GM12878 (cell line): ENCODE measurements around the gene PERM1. TPM values are rescaled to one million over a fixed set of nuclear protein-coding genes. Genes with fewer than 3 reads are reported as not detected.

Experiments used
- BRCA1 ChIP-seq: IDR thresholded peaks from 2 replicates; pipeline ENCODE4 v1.6.1; 2011; ENCODE audit warnings: low read depth, low read length, improper control_type of control experiment
- CBX3 ChIP-seq: fragments of 200-600 bp; sonication (generic); IDR thresholded peaks from 2 replicates; pipeline ENCODE4 v1.6.1; 2016; ENCODE audit warnings: low read depth, borderline replicate concordance
- GABPA ChIP-seq: IDR thresholded peaks from 2 replicates; pipeline ENCODE4 v1.6.1; 2014; ENCODE audit warnings: antibody characterized with exemption, low read depth, mild to moderate bottlenecking, inconsistent platforms
- MAX ChIP-seq: IDR thresholded peaks from 2 replicates; pipeline ENCODE4 v1.6.1; 2012; ENCODE audit warnings: low read depth, low read length, improper control_type of control experiment
- NR2F1 ChIP-seq: fragments of 450-650 bp; conservative IDR thresholded peaks from 2 replicates; pipeline ENCODE4 v1.6.1; 2017; ENCODE audit warnings: mild to moderate bottlenecking
- NRF1 ChIP-seq: conservative IDR thresholded peaks from 2 replicates; pipeline ENCODE4 v1.6.1; 2011; ENCODE audit warnings: mild to moderate bottlenecking, low read depth, low read length, improper control_type of control experiment
- PAX8 ChIP-seq: fragments of 450-650 bp; IDR thresholded peaks from 2 replicates; pipeline ENCODE4 v1.6.1; 2017; ENCODE audit warnings: mild to moderate bottlenecking, moderate library complexity
- PBX3 ChIP-seq: IDR thresholded peaks from 2 replicates; pipeline ENCODE4 v1.6.1; 2011; ENCODE audit warnings: mild to moderate bottlenecking, low read depth, low read length, moderate library complexity; ENCODE audit not compliant: insufficient replicate concordance
- POLR2AphosphoS5 ChIP-seq: IDR thresholded peaks from 2 replicates; pipeline ENCODE4 v1.6.1; 2011; ENCODE audit warnings: mild to moderate bottlenecking, low read length, inconsistent platforms
- PRDM15 ChIP-seq: fragments of 450-650 bp; formaldehyde crosslinking; IDR thresholded peaks from 2 replicates; pipeline ENCODE4 v1.4.0; 2020; ENCODE audit warnings: mild to moderate bottlenecking, moderate library complexity
- SKIL ChIP-seq: fragments of 450-650 bp; IDR thresholded peaks from 2 replicates; pipeline ENCODE4 v1.6.1; 2017; ENCODE audit warnings: mild to moderate bottlenecking, low read depth, inconsistent platforms; ENCODE audit not compliant: poor library complexity, severe bottlenecking
- SREBF1 ChIP-seq: IDR thresholded peaks from 2 replicates; pipeline ENCODE4 v1.6.1; 2012; ENCODE audit warnings: mild to moderate bottlenecking, low read length
- TARDBP ChIP-seq: IDR thresholded peaks from 2 replicates; pipeline ENCODE4 v1.6.1; 2016; ENCODE audit warnings: borderline replicate concordance
- WRNIP1 ChIP-seq: IDR thresholded peaks from 2 replicates; pipeline ENCODE4 v1.6.1; 2011; ENCODE audit warnings: low read depth, low read length, improper control_type of control experiment, borderline replicate concordance
- ZNF24 ChIP-seq: fragments of 450-650 bp; IDR thresholded peaks from 2 replicates; pipeline ENCODE4 v1.6.1; 2017; ENCODE audit warnings: antibody characterized with exemption, mild to moderate bottlenecking
- ZNF384 ChIP-seq: IDR thresholded peaks from 2 replicates; pipeline ENCODE4 v1.6.1; 2012; ENCODE audit warnings: low read depth, mild to moderate bottlenecking, low read length, improper control_type of control experiment, borderline replicate concordance
- ZNF592 ChIP-seq: fragments of 450-650 bp; IDR thresholded peaks from 2 replicates; pipeline ENCODE4 v1.6.1; 2017; ENCODE audit warnings: mild to moderate bottlenecking, moderate library complexity
- ZNF622 ChIP-seq: fragments of 450-650 bp; IDR thresholded peaks from 2 replicates; pipeline ENCODE4 v1.6.1; 2017; ENCODE audit warnings: mild to moderate bottlenecking, inconsistent platforms
- ZSCAN29 ChIP-seq: fragments of 450-650 bp; IDR thresholded peaks from 2 replicates; pipeline ENCODE4 v1.6.1; 2017; ENCODE audit warnings: mild to moderate bottlenecking, moderate library complexity
- polyA plus RNA-seq, 11 experiments: library from polyadenylated mRNA; depleted of rRNA in 4 of 11; unstranded in 6 of 11; stranded (reverse) in 5 of 11; fragments of >200 nt; fragmentation: Nextera tagmentation in 4 of 11; fragmentation: Illumina TruSeq in 1 of 11; extraction: Ambion mirVana in 4 of 11; extraction: Trizol in 1 of 11; gene quantifications; 1 replicate in 1 of 11; 2 replicates in 10 of 11; pipeline versions ENCODE4 v1.2.1 to v1.2.3, GENCODE V29; 2011 to 2016; ENCODE audit warnings: inconsistent platforms in 2 of 11, missing spikeins in 2 of 11, low read depth in 1 of 11
- total RNA-seq, 4 experiments: library from RNA; depleted of rRNA in 3 of 4; stranded (reverse); fragments of >200 nt in 3 of 4; fragmentation: Illumina TruSeq in 1 of 4; extraction: Trizol in 1 of 4; gene quantifications; 2 replicates each; pipeline versions ENCODE4 v1.2.1 to v1.2.3, GENCODE V29; 2013 to 2021

PERM1 gene
- total and polyA plus RNA-seq, 10 of the 15 experiments (the other 5 are each of a cell fraction or from before 2014, with no cell fraction given) = not detected

GRCh38 chr1:1013105-1013921 lies 31.4 kb upstream of the PERM1 start, which contains the start of gene ISG15 (continued):
- TF ChIP-seq ZSCAN29 (no peak), WRNIP1 (no peak), PBX3 (no peak), POLR2AphosphoS5 (peak; percentile 95), ZNF592 (no peak), ZNF384 (no peak), GABPA (no peak), NRF1 (0 out of 2 replicates have a peak, but pooled peaks have one; percentile 32), PAX8 (no peak), SKIL (peak; percentile 53), ZNF622 (no peak), PRDM15 (CRISPR knock-in tag) (no peak), BRCA1 (no peak), MAX (peak; percentile 72; the same call in 1 of the 2 replicates), TARDBP (no peak), NR2F1 (no peak), ZNF24 (no peak), CBX3 (no peak), SREBF1 (no peak)
